Tibial nerve (tissue), 4 donors: ENCODE data around the gene GNL3. TPM values are rescaled to one million over a fixed set of nuclear protein-coding genes. Genes with fewer than 3 reads are reported as not detected.
"Not testable (repeated sequence)": the region's sequence is repeated elsewhere in the genome, so short reads cannot be mapped to it uniquely, and the experiment has no call there.

Source experiments
- DNase-seq, 2 donors: peaks; one replicate each; pipeline ENCODE4 v3.0.0-alpha.2; 2019; ENCODE audit warnings: low spot score in 2 of 2
- H3K27ac ChIP-seq, 4 donors: fragments of 200-600 bp; sonication (generic) in 3 of 4; one replicate each; pipeline ENCODE4 v1.5.1; 2017 to 2019; ENCODE audit warnings: mild to moderate bottlenecking in 1 of 4
- H3K27me3 ChIP-seq, 2 donors: fragments of 200-600 bp; sonication (generic) in 1 of 2; one replicate each; pipeline versions ENCODE4 v1.5.1 to v1.6.0; 2017 to 2019
- H3K36me3 ChIP-seq, 3 donors: fragments of 200-600 bp; sonication (generic); one replicate each; pipeline ENCODE4 v1.5.1; 2018 to 2019
- H3K4me1 ChIP-seq, 4 donors: fragments of 200-600 bp; sonication (generic) in 3 of 4; one replicate each; pipeline ENCODE4 v1.5.1; 2017 to 2019
- H3K4me3 ChIP-seq, 4 donors: fragments of 200-600 bp; sonication (generic) in 3 of 4; one replicate each; pipeline ENCODE4 v1.5.1; 2017 to 2019; ENCODE audit warnings: mild to moderate bottlenecking in 1 of 4, moderate library complexity in 1 of 4
- H3K9me3 ChIP-seq, 4 donors: fragments of 200-600 bp; sonication (generic) in 3 of 4; one replicate each; pipeline ENCODE4 v1.5.1; 2017 to 2019
- EP300 ChIP-seq, 2 donors: sonication (generic); formaldehyde crosslinking; IDR thresholded peaks; one replicate each; pipeline ENCODE4 v1.6.1; 2017; ENCODE audit warnings: antibody characterized with exemption in 2 of 2, mild to moderate bottlenecking in 1 of 2
- POLR2A ChIP-seq, 2 donors: fragments of 450-650 bp; IDR thresholded peaks; one replicate each; pipeline ENCODE4 v1.6.1; 2017; ENCODE audit warnings: antibody characterized with exemption in 2 of 2, mild to moderate bottlenecking in 2 of 2, moderate library complexity in 2 of 2
- WGBS, 2 donors: methylation state at CpG; one replicate each; pipeline ENCODE4 v1.1.5; 2018; 5-methylcytosine and 5-hydroxymethylcytosine counted together
- total RNA-seq, 4 donors: library from RNA; depleted of rRNA; stranded (reverse); fragments of >200 nt; gene quantifications; one replicate each; pipeline ENCODE4 v1.1.0, GENCODE V29; 2016
- TF ChIP-seq, protein P1 (sequence below), 5 experiments: fragments of 200-600 bp in 3 of 5; fragments of 450-650 bp in 2 of 5; sonication (generic) in 3 of 5; IDR thresholded peaks; one replicate each; pipeline ENCODE4 v1.5.1; 2016 to 2019; ENCODE audit warnings: antibody characterized with exemption in 5 of 5, mild to moderate bottlenecking in 3 of 5, moderate library complexity in 2 of 5

GNL3 gene
- total RNA-seq, 4 donors from 2014 or later: 44.8 to 57.5 (median 52.6) TPM

DNA sequence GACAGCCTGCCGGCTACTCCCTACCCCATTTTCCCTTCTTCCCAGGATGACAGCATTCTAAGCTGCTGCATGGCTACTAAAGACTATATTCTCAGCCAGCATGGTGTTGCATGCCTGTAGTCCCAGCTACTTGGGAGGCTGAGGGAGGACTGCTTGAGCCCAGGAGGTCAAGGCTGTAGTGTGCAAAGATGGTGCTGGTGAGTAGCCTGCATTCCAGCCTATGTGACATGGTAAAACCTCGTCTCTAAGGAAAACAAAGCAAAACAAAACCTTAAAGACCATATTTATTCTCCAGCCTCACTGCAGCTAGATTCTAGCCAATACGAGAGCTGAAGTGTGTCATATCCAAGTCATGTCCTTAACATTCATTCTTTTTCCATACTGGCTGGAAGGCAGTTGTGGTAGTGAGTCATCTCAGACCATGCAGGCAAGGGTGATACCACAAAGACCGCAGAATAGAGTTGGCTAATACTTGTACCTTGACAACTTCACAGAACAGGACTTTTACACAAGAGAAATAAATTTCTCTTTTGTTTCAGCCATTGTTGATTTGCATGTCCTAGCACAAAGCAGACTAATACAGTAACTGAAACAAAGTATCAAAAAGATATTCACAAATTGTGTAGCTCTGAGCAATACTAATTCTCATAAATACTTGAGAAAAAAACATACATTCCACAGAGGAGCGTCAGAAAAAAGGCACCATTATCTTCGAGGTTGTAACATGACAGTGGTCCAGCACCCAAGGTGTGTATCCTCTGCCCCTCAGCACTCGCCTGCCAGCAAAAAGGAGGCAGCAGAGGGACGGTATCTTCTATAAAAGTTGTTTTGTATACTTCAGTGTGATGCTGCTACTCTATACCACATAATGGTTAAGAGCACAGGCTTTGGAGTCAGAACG is 15.0 kb upstream of the GNL3 start:
- 52 to 65% methylated on average over 9 of the region's 9 CpGs for WGBS, 2 donors
- Histone ChIP-seq H3K4me1 (peaks cover 0 to 22% (median 11%) of the 10 kb centered on the region in 4 donors), H3K4me3 (no peak overlapping the region), H3K27ac (peak overlapping the region in 2 of 4 donors; percentile 43 to 80), H3K27me3 (no peaks in the 10 kb centered on the region), H3K9me3 (no peaks in the 10 kb centered on the region), H3K36me3 (peaks cover 0 to 61% (median 0%) of the 10 kb centered on the region in 3 donors)
- no peak for DNase-seq
- peak in 1 of 2 donors; percentile 29 for TF ChIP-seq EP300 (IDR thresholded peaks at IDR 0.05)
- TF ChIP-seq POLR2A (IDR thresholded peaks at IDR 0.05): no peak

DNA sequence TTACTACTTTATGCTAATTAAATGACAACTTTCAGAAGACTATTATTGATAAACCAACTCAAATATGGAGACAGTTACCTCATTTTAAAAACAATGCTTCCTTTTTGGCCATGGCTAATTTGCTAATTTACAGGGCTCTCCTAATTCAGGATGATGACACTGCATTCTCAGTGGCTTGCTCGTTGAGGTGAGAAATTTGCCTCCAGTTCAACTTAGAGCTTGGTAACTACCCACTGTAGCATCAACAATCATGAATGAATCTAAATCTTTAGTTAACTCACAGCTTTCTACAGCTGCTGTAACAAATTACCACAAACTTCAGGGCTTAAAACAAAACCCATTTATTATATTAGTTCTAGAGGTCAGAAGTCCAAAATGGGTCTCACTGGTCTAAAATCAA is 14.2 kb upstream of the GNL3 start:
- Histone ChIP-seq H3K27me3 (no peaks in the 10 kb centered on the region), H3K4me1 (peaks cover 0 to 22% (median 11%) of the 10 kb centered on the region in 4 donors), H3K4me3 (no peak overlapping the region), H3K27ac (peak overlapping the region in 2 of 4 donors; percentile 43 to 65), H3K9me3 (no peaks in the 10 kb centered on the region), H3K36me3 (peaks cover 0 to 61% (median 0%) of the 10 kb centered on the region in 3 donors)
- no peak for DNase-seq
- 38 to 52% methylated on average over 1 of the region's 1 CpG for WGBS, 2 donors
- TF ChIP-seq POLR2A (IDR thresholded peaks at IDR 0.05) (no peak), EP300 (IDR thresholded peaks at IDR 0.05) (no peak)
- TF ChIP-seq, protein P1, sequence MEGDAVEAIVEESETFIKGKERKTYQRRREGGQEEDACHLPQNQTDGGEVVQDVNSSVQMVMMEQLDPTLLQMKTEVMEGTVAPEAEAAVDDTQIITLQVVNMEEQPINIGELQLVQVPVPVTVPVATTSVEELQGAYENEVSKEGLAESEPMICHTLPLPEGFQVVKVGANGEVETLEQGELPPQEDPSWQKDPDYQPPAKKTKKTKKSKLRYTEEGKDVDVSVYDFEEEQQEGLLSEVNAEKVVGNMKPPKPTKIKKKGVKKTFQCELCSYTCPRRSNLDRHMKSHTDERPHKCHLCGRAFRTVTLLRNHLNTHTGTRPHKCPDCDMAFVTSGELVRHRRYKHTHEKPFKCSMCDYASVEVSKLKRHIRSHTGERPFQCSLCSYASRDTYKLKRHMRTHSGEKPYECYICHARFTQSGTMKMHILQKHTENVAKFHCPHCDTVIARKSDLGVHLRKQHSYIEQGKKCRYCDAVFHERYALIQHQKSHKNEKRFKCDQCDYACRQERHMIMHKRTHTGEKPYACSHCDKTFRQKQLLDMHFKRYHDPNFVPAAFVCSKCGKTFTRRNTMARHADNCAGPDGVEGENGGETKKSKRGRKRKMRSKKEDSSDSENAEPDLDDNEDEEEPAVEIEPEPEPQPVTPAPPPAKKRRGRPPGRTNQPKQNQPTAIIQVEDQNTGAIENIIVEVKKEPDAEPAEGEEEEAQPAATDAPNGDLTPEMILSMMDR (IDR thresholded peaks at IDR 0.05): no peak

DNA sequence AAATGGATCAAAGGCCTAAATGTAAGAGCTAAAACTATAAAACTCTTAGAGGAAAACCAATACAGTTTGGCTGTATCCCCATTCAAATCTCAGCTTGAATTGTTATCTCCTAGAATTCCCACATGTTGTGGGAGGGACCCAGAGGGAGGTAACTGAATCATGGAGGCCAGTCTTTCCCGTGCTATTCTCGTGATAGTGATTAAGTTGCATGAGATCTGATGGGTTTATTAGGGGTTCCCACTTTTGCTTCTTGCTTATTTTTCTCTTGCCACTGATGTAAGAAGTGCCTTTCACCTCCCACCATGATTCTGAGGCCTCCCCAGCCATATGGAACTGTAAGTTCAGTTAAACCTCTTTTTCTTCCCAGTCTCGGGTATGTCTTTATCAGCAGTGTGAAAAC is 9.6 kb upstream of the GNL3 start:
- H3K4me3 ChIP-seq, H3K27ac ChIP-seq, H3K27me3 ChIP-seq, H3K9me3 ChIP-seq, DNase-seq: not testable (repeated sequence)
- H3K36me3 ChIP-seq: peaks cover 3 to 75% (median 11%) of the 10 kb centered on the region in 3 donors
- peaks cover 0 to 36% (median 16%) of the 10 kb centered on the region in 4 donors for H3K4me1 ChIP-seq
- WGBS, 2 donors: 50 to 84% methylated on average over 3 of the region's 3 CpGs

DNA sequence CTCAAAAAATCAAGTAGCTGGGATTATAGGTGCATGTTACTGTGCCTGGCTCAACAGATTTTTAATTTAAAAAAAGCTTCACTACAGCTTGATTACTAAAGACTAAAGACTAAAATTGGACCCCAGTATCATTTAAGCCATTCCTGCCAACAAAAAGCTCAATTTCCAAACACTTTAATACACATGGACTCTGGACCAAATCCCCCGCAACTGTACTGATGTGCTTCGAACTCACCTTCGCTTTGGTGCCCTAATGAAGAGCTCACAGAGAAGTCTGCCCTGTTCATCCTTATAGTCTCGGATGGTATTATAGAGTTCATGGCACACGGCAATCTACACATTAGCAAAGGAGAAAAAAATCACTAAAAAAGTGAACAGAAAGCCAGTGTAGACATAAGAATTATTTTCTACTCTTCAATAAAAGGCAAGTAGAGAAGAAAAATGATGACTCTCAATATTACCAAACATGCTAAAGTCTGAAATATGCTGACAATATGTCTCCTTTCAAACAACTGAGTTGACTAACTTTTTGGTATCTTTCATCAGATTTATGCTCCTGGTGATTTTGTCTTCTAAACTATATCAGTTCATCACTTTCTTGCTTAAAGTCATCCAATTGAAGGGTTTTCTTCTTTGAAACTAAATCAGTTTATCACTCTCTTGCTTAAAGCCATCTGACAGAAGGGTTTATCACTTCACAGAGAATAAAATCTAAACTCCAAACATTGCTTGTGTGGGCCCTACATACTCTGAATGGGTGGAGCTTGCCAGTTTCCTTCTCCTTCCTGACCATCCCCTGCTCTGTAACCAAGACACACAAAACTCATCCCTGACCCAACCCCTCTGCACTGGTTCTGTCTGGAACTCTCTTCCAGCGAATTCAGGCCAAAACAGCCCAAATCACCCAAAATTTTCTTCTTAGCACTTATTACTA is 7.3 kb upstream of the GNL3 start:
- H3K36me3 ChIP-seq: peaks cover 3 to 56% (median 11%) of the 10 kb centered on the region in 3 donors
- H3K27ac ChIP-seq: peak overlapping the region in 2 of 4 donors; percentile 75 to 95
- H3K4me3 ChIP-seq: no peak overlapping the region
- 90 to 91% methylated on average over 6 of the region's 6 CpGs for WGBS, 2 donors
- H3K9me3 ChIP-seq: no peaks in the 10 kb centered on the region
- no peak for DNase-seq
- no peaks in the 10 kb centered on the region for H3K27me3 ChIP-seq
- TF ChIP-seq EP300 (IDR thresholded peaks at IDR 0.05): no peak
- TF ChIP-seq POLR2A (IDR thresholded peaks at IDR 0.05): no peak
- TF ChIP-seq, protein P1 (IDR thresholded peaks at IDR 0.05): no peak
- peaks cover 0 to 52% (median 31%) of the 10 kb centered on the region in 4 donors for H3K4me1 ChIP-seq

DNA sequence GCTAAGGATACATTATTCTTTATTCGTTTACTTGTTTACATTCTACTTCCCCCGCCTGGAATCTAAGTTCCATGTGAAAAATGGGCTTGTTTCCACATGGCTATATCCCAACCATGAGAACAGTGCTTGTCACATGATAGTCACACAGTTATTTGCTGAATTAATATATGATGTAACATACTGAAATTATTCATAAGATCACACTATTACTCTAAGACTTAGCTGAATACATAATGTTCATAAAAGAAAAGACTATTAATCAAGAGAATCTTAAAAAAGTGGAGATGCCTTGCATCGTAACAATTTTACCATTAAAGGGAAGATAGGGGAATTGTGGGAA is 6.7 kb upstream of the GNL3 start:
- H3K4me3 ChIP-seq: no peak overlapping the region
- WGBS, 2 donors: 51 to 59% methylated on average over 3 of the region's 3 CpGs
- peak overlapping the region in 2 of 4 donors; percentile 75 to 95 for H3K27ac ChIP-seq
- peaks cover 0 to 58% (median 37%) of the 10 kb centered on the region in 4 donors for H3K4me1 ChIP-seq
- no peak for DNase-seq
- peaks cover 3 to 50% (median 11%) of the 10 kb centered on the region in 3 donors for H3K36me3 ChIP-seq
- H3K9me3 ChIP-seq: no peaks in the 10 kb centered on the region
- TF ChIP-seq, protein P1 (IDR thresholded peaks at IDR 0.05): no peak
- TF ChIP-seq EP300 (IDR thresholded peaks at IDR 0.05) (no peak), POLR2A (IDR thresholded peaks at IDR 0.05) (no peak)
- no peaks in the 10 kb centered on the region for H3K27me3 ChIP-seq
